Measurements from ENCODE around the gene COX17. TPM values are rescaled to one million over a fixed set of nuclear protein-coding genes. Genes with fewer than 3 reads are reported as not detected.
"Not testable (repeated sequence)": the region's sequence is repeated elsewhere in the genome, so short reads cannot be mapped to it uniquely, and the experiment has no call there.

Gene COX17, protein sequence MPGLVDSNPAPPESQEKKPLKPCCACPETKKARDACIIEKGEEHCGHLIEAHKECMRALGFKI
- total RNA-seq = 177 TPM
- long read RNA-seq, transcript COX17-201 (3 exons, 684 nt) = major isoform, 212 of 224 reads
- long read RNA-seq, transcript COX17-207 (2 exons, 565 nt) = minor isoform, 9 of 224 reads
- long read RNA-seq, partial matches to known transcripts = 1 of 224 reads
- long read RNA-seq, other reads (novel, unspliced or antisense) = 1 of 224 reads

GRCh38 chr3:119676771-119677640 is at the start of gene COX17:
TSS of gene COX17 (minus strand) at chr3:119677406. CDS start at chr3:119677310, 96 bp downstream.
- peak; percentile 94 for DNase-seq
- intact Hi-C loops (cut with micrococcal nuclease) = no loop called here
- peak; percentile 89 for ATAC-seq

DNA sequence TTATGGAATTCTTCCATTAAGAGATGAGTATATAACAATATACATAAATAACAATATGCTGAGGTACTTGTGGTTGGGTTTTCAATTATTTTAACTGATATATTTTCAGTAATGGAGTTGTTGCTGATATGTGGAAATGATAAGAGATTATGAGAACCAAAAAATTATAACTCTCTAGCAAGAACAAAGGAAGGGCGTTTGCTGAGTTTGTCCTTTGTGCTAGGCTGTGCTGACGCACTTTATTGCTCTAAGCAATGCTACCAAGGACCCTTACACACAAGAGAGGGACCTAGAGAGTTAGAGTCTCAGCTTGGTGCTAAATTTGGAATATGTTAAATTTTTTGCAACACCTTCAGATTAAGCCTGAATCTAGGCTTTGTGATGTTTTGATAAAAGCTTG is 49.7 kb upstream of the COX17 start:
- ATAC-seq (no peak), DNase-seq (no peak)
- intact Hi-C loops (cut with micrococcal nuclease) = no loop called here

GRCh38 chr3:119723022-119723421 is 45.8 kb upstream of the COX17 start:
- ATAC-seq (no peak), DNase-seq (no peak)
- intact Hi-C loops (cut with micrococcal nuclease) = no loop called here

DNA sequence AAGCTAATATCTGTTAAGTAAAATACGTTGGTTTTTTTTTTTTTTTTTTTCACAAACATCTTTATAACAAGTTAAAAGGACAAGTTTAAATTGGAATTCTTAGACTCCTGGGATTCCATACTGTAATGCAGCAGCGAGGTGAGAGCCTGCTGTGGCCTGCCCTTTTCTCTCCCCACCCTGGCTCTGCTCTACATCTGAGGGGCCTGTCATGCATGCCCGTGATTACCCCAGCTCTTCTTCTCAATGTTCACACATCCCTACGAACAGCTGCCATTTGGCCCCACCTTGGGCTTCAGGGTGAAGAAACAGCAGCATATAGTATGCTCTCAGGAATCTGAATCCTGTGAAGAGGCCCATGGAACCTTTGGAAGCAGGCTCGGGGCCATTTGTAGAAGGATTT is 40.3 kb upstream of the COX17 start:
- ATAC-seq (no peak), DNase-seq (no peak)
- intact Hi-C loops (cut with micrococcal nuclease) = no loop called here

DNA sequence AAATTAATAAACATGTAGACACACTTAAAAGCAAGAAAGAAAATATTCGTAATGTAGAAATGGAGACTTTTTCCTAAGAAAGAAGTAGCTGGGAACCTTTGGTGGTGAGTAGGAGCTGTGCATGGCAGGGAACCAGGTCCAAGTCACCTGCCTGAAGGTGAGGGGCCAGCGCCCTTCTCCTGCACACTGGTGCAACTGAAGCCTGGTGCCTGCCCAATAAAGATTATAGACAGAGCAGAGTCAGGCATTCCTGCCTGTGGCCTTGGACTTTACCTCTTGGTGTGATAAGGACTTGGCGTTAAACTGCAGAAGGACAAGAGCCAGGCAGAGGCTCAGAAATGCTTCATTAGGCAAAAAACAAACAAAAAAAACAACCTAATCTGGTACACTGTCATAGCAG is 39.8 kb upstream of the COX17 start:
- intact Hi-C loops (cut with micrococcal nuclease) = no loop called here
- ATAC-seq = peak; percentile 78
- DNase-seq = no peak

DNA sequence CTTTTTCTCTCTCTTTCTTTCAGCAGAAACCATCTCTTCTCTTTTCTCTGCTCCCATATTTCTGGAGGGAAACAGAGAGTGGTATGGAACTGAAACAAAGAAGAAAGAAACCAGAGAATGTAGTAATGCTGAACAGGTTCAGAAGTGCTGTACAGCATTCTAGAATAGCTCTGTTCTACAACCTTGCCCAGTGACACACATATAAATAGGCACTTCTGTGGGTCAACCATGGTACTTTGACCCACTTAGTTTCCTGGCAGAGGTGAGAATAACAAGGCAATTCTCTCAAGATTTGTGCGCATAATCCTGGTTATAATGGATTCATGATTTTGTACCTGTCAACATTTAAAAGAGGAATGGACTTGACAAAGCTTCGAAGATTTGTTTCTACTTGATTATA is 37.9 kb upstream of the COX17 start:
- intact Hi-C loops (cut with micrococcal nuclease) = no loop called here
- ATAC-seq = peak; percentile 66

GRCh38 chr3:119703820-119704531 is 26.8 kb upstream of the COX17 start:
- DNase-seq = no peak
- no peak for ATAC-seq
- intact Hi-C loops (cut with micrococcal nuclease) = no loop called here

More for the DNA sequence above, 37.9 kb upstream of the COX17 start:
- DNase-seq = no peak

DNA sequence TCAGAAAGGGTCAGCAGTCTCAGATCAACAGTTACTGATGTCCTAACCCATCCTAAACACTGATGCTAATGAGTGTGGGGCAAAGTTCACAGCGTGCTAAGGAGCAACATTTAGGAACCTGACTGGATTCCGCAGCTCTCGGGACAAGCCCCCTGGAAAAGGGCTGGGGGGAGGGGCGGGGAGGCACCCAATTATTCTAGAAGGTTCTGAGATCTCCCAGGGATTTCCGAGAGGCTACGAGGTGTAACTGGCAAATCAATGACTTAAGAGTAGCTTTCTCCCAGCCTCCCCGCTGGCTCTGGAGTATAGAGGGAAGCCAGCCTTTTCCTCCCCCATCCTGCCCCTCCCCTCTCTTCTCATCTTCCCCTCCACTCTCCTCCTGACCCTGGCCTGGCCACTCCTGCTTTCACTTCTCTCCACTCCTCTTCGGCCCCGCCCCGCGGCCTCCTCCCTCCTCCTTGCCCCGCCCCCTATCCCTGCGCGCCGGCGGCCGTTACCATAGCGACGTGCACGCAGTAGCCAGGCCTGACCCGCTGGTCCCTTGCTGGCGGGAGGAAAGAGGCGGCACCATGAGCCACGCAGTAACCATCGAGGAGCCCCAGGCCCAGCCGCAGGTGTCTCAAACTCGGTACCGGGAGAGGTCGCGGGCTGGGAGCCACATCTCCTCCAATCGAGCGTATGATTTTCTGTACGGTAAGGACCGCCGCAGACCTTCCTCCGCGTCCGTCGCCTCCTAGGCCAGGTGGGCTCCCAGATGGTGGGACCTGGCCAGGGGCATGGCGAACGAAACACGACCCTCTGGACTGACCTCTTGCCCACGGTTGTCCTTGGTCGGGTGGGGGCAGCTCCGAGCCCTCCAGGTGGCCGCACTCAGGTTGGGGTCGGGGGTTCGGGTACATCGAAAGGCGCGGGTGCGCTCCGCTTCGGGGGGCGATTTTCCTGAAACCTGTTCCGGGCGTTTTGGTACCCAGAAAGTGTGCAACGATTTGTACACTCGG is 25.6 kb upstream of the COX17 start, which contains the start of gene CFAP91:
CFAP91 (plus strand) TSS at position 493 of the 998 bp plus-strand sequence; CDS start at position 570, 77 bp downstream.
- DNase-seq (peak; percentile 97), ATAC-seq (peak; percentile 100)
- intact Hi-C loops (cut with micrococcal nuclease) = no loop called here

DNA sequence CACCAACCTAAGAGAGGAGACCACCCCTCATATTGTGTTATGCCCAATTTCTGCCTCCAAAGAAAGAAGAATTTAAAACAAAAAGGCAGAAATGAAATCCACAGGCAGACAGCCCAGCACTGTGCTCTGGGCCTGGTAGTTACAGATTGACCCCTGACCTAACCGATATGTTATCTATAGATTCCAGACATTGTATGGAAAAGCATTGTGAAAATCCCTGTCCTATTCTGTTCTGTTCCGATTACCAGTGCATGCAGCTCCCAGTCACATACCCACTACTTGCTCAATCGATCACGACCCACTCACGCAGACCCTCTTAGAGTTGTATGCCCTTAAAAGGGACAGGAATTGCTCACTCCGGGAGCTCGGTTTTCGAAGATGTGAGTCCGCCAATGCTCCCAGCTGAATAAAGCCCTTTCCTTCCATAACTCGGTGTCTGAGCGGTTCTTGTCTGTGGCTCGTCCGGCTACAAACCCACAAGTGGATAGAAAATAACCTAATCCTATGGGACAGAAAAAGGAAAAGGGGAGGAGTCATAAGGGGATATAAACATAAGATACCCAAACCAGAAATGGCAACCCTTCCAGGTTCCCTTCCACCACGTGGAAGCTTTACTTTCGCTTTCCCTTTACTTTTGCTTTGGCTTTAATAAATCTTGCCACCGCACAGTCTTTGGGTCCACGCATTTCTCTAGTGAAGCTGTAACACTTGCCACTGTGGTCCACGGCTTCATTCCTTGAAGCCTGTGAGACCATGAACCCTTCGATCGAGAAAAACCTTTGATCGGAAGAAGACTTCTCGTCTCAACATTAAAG is 23.9 kb upstream of the COX17 start:
- DNase-seq (no peak), ATAC-seq (no peak)
- intact Hi-C loops (cut with micrococcal nuclease) = no loop called here

DNA sequence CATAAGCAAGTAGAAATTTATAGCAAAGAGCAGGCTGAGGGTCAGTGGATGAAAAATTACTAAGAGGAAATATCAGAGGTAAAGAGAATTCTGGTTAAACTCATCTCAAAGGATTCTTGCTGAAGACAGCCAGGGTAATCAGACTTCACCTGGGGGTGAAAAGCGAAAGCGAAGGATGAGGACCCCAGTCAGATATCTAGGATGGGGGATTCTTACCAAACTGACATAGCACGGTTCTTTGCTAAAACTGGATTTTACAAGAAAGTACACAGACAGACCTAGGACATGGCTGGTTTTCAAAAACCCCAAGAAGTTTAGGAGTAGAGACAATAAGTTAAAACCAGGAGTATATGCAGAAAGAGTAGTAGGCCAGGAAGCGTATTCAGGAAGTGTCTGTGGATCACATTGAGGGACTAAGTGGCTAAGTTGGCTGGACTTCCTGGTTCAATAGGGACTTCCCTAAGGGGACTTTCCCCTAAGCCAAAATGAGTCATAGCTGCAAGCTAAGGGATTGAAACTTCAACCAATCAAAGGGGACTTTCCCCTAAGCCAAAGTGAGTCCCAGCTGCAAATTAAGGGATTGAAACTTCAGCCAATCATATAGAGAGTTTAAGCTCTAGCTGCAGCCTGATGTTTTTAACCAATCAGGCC is 23.2 kb upstream of the COX17 start:
- DNase-seq (no peak), ATAC-seq (no peak)
- intact Hi-C loops (cut with micrococcal nuclease) = no loop called here

DNA sequence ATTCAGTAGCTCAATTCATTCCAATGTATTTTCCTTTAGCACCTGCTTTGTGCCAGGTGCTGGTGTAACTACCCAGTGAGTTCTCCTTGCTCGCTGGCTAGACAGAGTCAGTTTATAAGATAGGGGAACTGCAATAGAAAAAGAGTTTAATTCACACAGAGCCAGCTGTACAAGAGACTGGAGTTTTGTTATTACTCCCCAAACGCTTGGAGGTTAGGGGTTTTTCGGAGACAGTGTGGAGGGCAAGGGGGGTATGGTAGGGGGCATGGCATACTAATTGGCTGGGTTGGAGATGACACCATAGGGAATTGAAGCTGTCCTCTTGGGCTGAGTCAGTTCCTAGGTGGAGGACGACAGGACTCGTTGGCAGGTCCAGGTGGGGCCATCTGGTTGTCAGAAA is 20.2 kb upstream of the COX17 start:
- intact Hi-C loops (cut with micrococcal nuclease) = no loop called here
- ATAC-seq (no peak), DNase-seq (no peak)

DNA sequence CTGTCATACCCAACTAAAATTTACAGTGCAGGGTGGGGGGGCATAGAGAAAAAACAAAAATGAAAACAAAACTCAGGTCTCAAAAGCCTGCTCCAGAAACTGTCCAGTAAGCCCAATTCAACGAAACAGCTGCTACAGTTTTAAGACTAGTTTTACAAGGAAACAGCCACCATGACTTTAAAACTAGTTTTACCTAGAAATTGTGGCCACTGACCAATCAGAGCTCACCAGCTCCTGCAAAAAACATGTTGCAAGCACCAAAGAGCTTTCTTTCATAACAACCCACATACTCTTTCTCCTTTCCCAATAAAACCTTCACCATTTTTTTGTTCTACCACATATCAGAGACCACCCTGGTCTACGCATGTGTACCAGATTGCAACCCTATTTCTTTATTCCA is 18.3 kb upstream of the COX17 start:
- intact Hi-C loops (cut with micrococcal nuclease) = no loop called here
- ATAC-seq (no peak), DNase-seq (no peak)

GRCh38 chr3:119690043-119690656 is 12.9 kb upstream of the COX17 start:
- ATAC-seq = no peak
- DNase-seq = no peak
- intact Hi-C loops (cut with micrococcal nuclease) = no loop called here

DNA sequence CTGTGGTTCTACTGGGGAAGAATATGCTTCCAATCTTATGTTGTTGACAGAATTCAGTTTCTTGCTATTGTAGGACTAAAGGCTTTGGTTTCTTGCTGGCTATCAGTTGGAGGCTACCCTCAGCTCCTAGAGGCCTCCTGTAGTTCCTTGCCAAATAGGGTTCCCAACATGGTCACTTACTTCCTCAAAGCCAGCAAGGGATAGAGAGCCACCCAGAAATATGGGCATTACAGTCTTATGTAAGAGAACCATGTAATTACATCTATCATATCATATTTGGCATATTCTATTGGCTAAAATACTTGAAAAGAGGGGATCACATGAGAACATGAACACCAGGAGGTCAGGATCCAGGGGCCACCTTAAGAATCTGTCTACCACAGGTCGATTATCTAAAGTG is 6.2 kb upstream of the COX17 start:
- DNase-seq (no peak), ATAC-seq (no peak)
- intact Hi-C loops (cut with micrococcal nuclease) = loop anchor here (10.0 kb wide), 1 partner anchor 409 kb away; no protein-coding TSS in a partner anchor

DNA sequence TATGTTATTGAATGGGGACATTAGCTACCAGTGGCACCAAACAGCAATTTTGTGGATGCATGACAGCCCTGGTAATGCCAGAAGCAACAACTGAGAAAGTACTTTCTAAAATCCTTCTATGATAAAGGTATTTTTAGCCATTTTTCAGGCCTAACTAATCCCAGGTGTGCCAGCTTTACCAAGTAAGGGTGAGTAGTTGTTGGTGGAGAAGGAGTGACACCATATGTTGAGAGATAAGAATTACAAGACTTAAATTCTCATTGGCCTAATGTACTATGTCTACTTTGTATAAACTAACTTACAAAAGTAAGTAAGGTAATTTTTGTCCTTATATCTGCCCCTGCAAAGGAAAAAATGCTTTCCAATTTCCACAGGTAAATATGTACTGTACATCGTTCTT is 4.1 kb upstream of the COX17 start:
- intact Hi-C loops (cut with micrococcal nuclease) = loop anchor here (10.0 kb wide), 1 partner anchor 406 kb away; no protein-coding TSS in a partner anchor
- DNase-seq = no peak
- no peak for ATAC-seq

GRCh38 chr3:119679874-119680273 is 2.7 kb upstream of the COX17 start:
- intact Hi-C loops (cut with micrococcal nuclease) = loop anchor here (10.0 kb wide), 1 partner anchor 405 kb away; no protein-coding TSS in a partner anchor
- no peak for ATAC-seq
- DNase-seq = no peak

DNA sequence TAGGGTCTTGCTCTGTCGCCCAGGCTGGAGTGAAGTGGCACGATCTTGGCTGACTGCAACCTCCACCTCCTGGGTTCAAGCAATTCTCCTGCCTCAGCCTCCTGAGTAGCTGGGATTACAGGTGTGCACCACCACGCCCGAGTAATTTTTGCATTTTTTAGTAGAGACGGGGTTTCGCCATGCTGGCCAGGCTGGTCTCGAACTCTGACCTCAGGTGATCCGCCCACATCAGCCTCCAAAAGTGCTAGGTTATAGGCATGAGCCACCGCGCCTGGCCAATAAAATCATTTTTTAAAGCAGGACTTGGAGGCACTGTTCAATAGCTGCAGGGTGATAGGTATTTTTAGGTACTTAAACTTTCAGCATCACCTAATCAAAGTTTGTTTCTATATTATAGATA is 1.0 kb upstream of the COX17 start:
- DNase-seq; ATAC-seq; intact Hi-C loops (cut with micrococcal nuclease): not testable (repeated sequence)
